ENCODE data around the gene SYNPO.
A peak's percentile ranks its signal among the peaks of the same experiment; 100 is the strongest.

Gene SYNPO

GRCh38 chr5:150659360-150660107, 19.1 kb downstream of the SYNPO start:
- ATAC-seq = no peak

- no peak for ATAC-seq
Observed at GRCh38 chr5:150660108-150660831, 19.8 kb downstream of the SYNPO start.

DNA sequence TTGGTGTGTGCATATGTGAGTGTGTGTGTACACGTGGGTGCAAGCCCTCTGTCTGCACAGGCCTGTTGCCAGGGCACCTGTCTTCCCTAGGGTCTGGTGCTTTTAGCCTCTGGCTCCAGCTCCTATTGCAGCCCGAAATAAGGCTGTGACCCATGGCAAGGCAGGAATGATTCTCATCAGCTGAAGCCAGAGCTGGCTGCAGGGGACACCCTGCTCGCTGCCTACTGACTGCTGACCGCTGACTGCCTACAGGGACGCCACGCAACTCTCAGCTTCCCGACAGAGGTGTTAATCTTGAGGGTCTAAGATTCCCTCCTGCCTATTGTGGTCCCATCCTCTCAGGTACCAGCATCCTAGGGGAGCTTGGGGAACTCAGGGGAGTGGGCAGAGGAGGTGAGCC, 20.6 kb downstream of the SYNPO start, which contains the start of gene MYOZ3:
MYOZ3 (plus strand) TSS at position 166 of the 400 bp plus-strand sequence. CDS start 1,691 bp downstream, outside the sequence.
- ATAC-seq = no peak

- ATAC-seq = no peak
Observed at GRCh38 chr5:150661821-150662596, 21.5 kb downstream of the SYNPO start.

DNA sequence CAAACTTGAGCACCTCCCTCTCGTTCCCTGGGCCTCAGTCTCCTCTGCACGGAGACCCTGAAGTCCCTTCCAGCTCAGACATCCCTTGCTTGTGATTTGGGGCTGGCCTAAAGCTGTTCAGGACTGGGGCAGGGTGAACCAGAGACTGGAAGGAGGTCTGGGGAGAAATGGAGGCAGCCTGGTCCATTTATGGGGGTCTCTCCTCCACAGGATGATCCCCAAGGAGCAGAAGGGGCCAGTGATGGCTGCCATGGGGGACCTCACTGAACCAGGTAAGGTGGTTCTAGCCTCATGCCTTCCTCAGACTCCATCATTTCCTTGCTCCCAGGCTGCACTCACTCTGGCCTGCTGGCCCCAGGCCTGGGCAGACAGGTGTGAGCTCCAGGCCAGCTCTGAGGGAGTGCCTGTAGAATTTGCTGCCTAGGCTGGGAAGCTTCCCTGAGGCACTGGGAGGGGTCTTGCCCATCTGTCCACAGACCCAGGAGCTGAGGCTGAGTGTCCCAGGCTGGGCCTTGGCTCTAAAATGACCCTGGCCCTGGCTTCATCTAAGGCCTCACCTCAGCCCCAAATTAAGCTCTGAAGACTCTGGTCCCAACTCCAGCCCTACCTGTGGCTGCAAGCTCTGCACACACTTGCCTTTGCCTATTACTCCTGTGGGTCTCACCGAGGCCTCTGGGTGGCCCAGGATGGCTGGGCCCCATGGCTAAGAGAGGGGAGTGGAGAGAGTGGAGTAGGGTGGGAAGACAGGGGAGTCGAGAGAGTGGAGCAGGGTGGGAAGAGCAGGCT, 22.5 kb downstream of the SYNPO start:
- no peak for ATAC-seq

- no peak for ATAC-seq
Observed at GRCh38 chr5:150663936-150664335, 23.5 kb downstream of the SYNPO start.

DNA sequence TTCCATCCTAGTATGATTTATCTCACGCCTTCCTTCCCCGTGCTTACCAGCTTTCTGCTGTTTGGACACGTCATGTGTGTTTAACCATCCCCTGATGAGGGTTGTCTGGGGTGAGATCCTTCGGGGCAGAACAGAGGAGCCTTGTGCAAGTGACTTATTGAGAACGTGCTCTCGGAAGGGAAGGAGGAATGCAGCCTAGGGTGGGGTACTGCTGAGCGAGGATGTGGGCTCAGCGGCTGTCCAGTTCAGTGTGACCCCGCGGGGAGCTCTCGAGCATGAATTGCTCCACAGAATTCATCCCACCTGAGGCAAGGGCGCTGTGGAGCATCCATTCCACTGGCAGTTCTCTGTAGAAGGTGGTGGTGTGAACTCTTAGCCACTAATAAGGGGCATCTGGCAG, 24.6 kb downstream of the SYNPO start:
- ATAC-seq = no peak

- ATAC-seq = no peak
Observed at GRCh38 chr5:150670275-150670947, 30.0 kb downstream of the SYNPO start.

DNA sequence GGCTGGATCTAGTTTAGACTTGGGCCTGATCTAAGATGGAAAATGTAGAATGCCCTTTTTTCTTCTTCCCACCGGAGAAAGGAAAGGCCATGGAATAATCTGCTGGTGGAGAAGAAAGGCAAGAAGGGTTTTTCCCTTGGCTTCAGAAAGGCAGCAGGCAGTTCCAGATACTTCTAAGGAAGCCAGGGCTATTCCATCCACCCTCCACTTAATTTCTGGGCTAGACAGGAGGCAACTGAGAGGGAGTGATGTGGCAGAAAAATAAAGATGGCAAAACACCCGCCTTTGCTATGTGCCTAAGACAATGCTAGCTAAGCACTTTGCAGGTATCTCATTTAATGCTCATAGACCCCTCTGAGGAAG, 30.5 kb downstream of the SYNPO start:
- no peak for ATAC-seq

GRCh38 chr5:150671509-150672236, 31.2 kb downstream of the SYNPO start:
- peak; percentile 44 to 52 for ATAC-seq

- peak; percentile 53 to 58 for ATAC-seq
Observed at GRCh38 chr5:150672237-150672883, 31.9 kb downstream of the SYNPO start.

DNA sequence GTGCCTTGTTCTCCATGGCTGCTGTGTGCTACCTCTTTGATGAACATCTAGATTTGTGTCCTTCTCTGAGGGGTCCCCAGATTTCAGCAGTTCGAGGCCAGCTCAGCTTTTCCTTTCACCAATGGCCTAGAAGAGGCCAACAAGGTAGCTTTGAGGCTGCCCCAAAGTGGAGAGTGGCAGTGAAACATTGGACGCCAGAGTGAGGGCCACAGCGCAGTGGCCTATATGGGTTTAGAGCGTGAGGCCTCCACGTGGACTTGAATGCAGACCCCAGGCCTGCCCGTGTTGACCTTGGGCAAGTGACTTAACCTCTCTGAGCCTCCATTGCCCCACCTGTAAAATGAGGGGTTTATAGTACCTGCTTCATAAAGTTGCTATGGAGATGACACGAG, 32.4 kb downstream of the SYNPO start:
- ATAC-seq = no peak

DNA sequence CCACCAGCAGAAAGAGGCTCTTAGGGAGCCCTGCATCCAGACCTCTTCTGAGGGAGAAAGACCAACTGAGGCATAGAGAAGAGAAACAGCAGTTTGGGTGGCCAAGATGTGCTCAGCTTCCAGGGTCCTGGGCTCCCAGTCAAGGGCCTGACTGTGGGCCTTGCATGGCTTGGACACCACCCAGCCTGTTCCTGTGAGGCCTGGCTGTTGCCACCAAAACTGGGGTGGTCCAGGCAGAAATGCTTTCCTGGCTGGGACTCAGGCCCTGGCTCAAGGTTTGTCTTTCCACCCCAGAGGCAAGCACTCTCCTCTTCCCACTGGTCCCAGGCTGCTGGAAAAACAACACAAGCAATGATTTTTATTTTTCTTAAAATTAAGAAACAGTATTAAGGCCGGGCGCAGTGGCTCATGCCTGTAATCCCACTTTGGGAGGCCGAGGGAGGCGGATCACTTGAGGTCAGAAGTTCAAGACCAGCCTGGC, 33.9 kb downstream of the SYNPO start:
- no peak for ATAC-seq

- ATAC-seq = no peak
Observed at GRCh38 chr5:150675069-150675468, 34.6 kb downstream of the SYNPO start.

- ATAC-seq = no peak
Observed at GRCh38 chr5:150676578-150676977, 36.1 kb downstream of the SYNPO start.

GRCh38 chr5:150689120-150689519, 48.7 kb downstream of the SYNPO start:
- no peak for ATAC-seq

GRCh38 chr5:150690760-150691159, 50.3 kb downstream of the SYNPO start:
- ATAC-seq = no peak

GRCh38 chr5:150692276-150692675, 51.8 kb downstream of the SYNPO start:
- ATAC-seq = no peak

DNA sequence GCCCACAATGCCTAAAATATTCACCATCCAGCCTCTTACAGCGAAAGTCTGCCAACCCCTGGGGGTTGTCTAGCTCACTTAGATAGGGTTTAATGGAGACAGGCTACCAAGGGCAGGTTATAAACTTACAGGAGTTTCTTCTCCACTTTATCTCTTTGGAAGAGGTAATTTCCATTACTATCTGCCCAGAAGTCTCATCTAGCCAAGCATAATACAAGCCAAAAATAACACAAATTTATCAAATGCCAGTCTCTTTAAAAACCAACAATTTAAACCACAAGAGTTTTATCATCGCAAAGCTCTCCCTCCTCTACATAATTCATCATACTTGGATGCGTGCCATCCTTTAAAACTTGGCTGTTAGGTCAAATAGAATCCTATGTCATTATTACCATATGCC, 54.2 kb downstream of the SYNPO start:
- ATAC-seq = no peak

- peak; percentile 5 to 7 for ATAC-seq
Observed at GRCh38 chr5:150700246-150700593, 59.8 kb downstream of the SYNPO start.
